ENCODE results near the gene MAZ.

The MAZ gene

DNA sequence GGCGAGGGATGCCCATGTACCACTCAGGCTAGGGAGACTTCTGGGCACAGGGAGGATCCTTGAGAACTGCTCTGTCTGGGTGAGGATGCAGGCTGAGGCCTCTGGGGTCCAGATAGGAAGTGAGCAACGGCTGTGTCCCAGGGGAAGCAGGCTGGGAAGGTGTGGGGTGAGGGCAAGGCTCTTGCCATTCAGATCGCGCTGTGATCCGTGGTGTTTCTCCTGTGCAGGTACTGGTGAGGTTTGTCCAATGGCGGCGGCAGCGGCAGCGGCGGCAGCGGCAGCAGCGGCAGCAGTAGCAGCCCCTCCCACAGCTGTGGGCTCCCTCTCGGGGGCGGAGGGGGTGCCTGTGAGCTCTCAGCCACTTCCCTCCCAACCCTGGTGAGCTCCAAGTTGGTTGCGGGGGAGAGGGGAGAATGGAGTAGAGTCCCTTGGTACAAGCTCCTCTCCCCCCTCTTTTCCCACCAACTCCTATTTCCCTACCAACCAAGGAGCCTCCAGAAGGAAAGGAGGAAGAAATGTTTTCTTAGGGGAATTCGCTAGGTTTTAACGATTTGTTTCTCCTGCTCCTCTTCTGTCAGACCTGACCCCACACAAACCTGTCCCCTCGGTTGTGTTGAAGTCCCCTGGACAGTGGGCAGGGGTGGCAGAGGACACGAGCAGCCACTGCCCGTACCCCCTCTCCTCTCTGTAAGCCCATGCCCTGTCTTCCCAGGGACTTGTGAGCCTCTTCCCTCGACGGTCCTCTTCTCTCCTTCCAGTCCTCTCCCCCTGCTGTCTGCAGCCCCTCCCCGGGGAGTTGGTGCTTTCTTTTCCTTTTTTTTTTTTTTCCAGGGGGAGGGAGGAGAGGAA is 3.7 kb downstream of the MAZ start:
- no peak for DNase-seq

DNA sequence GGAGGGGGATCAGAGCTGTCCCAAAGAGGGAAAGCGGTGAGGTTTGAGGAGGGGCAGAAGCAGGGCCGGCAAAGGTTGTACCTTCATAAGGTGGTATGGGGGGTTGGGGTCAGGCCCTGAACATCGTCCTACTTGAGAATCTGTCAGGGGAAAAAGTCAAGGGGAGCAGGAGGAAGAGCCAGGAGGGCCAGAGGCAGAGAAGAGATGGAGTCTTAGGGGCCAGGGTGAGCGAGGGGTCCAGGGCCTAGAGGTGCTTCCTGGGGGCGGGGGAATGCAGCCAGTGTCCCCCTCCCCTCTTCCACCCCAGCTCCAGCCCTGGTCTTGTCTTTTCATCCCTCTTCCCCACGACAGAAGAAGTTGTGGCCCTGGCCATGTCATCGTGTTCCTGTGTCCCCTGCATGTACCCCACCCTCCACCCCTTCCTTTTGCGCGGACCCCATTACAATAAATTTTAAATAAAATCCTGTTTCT is 4.4 kb downstream of the MAZ start:
- no peak for DNase-seq

DNA sequence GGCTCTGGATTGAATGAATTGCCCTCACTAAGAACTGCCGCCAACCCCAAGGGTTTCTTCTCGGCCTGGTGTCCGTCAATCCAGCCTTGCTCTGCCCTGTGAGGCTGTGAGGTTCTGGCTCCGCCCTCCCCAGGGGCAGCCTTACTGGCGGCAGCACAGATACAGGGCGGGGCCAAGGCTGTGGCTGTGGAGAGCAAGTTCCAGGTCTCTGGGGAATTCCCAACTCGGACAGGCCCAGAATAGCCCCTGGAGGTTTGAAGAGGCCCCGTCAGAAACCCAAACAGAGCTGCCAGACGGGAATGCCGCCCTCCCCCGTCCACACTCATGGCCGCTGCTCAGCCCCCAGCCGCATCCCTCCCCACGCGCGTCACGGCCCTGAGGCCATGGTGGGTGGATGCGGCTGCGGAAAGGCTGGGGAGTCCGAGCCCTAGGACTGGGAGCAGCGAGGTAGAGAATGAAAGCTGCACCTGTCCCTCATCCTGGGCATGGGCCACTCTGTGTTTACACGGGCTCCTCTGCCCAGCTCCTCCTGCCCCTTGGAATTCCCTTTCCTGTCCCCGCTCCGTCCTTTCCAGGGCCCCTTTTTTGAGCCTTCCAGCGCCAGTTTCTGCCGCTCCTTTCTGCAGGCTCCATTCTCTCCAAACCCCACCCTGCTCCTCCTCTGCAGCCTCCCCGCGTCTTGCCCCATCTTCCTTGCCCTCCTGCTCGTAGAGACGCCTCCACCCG is 5.0 kb downstream of the MAZ start:
- peak; percentile 80 for DNase-seq

DNA sequence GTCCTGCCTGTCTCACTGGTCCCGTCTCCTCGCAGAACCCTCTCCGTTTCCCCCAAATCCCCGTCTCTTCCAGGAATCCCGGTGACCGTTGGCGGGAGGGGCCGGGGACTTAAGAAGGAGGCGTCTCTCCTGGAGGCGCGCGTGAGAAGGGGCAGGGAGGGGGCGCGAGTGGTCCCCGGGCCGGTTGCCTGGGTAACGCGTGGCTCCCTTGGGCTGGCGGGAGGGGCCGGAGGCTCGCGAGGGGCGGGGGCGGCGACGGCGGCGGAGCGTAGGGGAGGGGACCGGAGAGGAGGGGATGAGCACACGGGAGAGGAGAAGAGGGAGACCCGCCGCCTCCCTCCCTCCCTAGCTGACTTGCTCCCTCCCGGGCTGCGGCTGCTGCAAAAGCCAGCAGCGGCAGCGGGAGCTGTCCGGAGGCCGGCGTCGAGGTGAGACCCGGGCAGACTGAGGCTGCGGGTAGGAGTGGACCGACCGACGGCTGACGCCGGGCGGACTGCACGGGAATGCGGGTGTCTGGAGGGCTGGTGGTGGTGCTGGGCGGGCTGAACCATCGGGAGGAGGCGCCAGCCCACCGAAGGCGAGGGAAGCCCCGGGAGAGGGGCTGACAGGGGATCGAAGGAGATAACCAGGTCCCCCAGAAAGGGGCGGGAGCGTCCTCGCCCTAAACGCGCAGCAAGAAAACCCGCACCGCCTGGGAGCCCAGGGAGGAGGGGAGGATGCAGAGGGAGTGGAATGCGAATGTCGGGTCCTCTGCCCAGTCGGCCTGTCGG is 5.8 kb downstream of the MAZ start, which contains the start of gene PRRT2:
Gene PRRT2 (plus strand): TSS at position 298 of the 770 bp plus-strand sequence. CDS start 862 bp downstream, outside the sequence.
- no peak for DNase-seq

DNA sequence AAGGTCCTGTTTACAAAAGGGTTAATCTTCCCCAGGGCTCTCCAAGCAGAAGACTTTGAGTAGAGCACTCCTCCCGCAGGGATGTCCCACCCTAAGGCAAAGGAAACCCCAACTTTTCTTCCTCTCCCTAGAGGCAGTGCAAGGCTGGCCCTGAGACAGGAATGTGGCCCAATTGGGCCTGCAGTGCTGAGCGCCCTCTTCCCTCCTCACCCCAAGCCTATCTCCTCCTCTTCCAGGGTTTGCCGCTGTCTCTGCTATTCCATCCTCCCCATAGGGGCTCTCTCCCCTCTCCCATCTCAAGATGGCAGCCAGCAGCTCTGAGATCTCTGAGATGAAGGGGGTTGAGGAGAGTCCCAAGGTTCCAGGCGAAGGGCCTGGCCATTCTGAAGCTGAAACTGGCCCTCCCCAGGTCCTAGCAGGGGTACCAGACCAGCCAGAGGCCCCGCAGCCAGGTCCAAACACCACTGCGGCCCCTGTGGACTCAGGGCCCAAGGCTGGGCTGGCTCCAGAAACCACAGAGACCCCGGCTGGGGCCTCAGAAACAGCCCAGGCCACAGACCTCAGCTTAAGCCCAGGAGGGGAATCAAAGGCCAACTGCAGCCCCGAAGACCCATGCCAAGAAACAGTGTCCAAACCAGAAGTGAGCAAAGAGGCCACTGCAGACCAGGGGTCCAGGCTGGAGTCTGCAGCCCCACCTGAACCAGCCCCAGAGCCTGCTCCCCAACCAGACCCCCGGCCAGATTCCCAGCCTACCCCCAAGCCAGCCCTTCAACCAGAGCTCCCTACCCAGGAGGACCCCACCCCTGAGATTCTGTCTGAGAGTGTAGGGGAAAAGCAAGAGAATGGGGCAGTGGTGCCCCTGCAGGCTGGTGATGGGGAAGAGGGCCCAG is 6.7 kb downstream of the MAZ start:
- DNase-seq, result no peak

DNA sequence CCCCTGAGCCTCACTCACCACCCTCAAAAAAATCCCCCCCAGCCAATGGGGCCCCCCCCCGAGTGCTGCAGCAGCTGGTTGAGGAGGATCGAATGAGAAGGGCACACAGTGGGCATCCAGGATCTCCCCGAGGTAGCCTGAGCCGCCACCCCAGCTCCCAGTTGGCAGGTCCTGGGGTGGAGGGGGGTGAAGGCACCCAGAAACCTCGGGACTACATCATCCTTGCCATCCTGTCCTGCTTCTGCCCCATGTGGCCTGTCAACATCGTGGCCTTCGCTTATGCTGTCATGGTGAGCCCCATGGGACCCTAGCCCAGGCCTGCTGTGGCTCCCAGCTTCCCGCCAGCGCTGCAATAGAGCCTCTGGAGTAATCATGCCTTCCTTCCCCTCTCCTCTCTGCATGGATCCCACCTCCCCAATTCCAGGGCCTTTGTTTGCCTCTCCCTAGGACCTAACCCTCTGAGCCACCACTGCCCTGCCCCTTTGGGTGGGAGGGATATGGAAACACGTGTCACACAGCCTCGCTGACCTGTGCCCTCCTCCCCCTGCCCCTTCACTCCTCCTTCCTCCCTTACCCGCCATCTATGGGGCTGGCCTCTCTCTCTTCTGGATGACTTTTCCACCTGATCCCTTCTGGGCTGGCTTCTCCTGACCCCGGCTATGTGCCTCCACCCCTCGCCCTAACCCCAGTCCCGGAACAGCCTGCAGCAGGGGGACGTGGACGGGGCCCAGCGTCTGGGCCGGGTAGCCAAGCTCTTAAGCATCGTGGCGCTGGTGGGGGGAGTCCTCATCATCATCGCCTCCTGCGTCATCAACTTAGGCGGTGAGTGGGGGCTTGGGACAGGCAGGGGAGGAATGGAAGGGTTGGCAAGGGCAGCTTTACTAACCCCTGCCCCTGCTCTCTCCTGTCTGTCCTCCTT is 7.6 kb downstream of the MAZ start:
- no peak for DNase-seq

DNA sequence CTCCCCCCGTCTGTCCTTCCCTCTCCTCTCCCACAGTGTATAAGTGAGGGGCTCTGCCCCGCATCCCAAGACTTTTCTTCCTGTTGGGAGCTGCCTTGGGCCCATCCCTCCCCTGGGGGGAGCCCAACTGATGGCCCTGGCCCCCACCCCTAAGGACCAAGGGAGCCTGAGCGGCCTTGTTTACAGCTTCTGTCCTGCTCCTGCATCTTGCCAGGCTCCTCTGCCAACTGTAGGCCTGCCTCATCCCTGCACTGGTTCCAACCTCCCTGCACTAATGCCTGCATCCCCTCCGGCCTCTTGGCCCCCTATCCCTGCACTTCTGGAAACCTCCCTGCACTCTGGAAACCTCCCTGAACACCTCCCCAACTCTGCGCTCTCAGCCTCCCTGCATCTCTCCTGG is 8.3 kb downstream of the MAZ start:
- no peak for DNase-seq

DNA sequence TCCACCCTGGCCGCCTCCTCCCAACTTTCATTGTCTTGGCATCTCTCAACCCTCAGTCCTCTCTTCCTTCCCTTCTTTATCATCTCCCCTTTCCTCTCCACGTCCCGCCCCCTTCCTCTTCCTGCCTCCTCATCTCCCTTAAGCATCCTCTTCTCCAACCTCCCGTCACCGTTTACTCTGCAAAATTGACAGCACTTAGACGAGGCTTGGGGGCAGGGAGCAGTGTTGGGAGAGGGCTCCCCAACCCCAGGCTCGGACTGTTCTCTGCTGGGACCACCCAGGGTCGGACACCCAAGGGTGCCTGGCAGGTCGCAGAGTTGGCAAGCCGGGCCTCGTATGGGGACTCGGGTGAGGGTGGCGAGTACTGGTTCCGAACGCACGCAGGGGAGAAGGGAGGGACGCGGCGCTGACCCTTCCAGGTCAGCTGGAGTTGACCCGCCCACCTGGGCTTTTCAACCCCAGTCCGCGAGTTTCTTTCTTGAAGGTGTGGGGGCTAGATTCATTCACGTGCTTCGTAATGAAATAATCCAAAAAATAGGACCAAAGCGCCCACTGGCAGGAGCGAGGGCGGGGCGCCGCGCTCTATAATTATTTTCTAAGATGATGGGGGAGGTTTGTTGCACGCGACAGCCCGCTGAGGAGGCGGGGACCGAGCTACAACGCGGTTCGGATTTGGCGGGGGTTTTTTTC is 8.8 kb downstream of the MAZ start:
- DNase-seq, result no peak

DNA sequence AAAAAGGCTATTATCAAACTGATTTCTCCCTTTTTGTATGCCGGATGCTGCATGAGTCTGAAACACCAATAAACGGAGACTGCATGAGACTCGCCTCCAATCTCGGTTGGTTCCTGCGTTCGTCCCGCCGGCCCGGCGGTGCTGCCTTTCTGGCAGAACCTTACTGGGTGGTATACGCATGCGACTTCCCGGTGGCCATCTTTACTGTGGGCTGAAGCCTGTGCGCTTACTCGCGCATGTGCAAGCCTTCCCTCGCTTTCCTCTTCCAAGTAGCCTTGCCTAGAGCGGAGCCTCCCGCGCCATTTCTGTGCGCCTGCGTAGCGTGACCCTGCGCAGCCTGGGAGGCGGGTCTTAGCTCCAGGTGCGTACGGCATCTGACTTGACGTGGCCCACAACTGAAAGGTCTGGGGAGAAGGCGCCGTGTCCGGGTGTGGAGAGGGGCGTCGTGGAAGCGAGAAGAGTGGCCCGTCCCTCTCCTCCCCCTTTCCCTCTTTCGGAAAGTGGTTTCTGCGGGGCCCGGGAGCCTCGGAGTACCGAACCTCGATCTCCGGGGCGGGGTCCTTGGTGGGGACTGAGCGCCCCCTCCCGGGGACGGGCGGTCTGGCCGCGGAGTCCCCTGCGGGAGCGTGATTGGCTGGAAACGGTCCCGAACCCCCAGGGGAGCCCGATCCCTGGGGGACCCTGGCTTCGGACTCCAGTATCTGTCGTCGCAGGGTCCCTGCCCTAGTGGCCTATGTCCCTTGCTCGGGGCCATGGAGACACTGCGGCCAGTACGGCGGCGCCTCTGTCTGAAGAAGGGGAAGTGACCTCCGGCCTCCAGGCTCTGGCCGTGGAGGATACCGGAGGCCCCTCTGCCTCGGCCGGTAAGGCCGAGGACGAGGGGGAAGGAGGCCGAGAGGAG is 9.7 kb downstream of the MAZ start, which contains the start of gene PAGR1:
Gene PAGR1 (plus strand): TSS at position 360 of the 901 bp plus-strand sequence. CDS start 374 bp downstream, at position 734.
- peak; percentile 98 for DNase-seq

DNA sequence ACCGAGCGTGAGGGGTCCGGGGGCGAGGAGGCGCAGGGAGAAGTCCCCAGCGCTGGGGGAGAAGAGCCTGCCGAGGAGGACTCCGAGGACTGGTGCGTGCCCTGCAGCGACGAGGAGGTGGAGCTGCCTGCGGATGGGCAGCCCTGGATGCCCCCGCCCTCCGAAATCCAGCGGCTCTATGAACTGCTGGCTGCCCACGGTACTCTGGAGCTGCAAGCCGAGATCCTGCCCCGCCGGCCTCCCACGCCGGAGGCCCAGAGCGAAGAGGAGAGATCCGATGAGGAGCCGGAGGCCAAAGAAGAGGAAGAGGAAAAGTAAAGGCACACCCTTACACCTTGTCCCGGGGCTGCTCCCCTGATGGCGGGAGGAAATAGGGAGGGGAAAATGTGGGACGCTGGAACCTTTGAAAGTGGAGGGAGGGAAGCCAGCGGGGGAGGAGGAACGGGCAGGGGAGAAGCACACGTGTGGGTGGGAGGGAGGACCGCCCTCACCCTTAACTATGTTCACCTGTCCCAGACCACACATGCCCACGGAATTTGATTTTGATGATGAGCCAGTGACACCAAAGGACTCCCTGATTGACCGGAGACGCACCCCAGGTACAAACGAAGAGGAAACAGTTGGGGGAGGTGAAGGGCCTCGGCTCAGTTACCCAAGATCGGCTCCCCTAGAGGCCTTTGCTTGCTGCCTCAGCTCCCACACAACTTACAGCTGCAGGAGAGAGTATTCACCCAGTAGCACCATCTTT is 10.5 kb downstream of the MAZ start:
- peak; percentile 24 for DNase-seq

DNA sequence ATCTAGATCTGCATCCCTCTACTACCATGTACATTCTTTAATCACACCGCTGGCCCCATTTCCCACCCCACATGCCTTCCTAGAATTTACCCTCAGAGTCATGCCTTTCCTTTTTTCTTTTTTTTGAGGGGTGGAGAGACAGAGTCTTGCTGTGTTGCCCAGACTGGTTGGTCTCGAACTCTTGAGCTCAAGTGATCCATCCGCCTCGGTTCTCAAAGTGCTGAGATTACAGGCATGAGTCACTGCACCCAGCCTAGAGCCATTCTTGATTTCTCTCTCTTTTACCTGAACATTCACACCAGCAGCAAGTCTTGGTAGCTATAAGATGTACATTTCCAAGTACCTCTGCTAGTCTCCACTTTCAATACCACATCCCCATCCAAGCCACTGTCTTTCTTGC is 11.8 kb downstream of the MAZ start:
- no peak for DNase-seq

DNA sequence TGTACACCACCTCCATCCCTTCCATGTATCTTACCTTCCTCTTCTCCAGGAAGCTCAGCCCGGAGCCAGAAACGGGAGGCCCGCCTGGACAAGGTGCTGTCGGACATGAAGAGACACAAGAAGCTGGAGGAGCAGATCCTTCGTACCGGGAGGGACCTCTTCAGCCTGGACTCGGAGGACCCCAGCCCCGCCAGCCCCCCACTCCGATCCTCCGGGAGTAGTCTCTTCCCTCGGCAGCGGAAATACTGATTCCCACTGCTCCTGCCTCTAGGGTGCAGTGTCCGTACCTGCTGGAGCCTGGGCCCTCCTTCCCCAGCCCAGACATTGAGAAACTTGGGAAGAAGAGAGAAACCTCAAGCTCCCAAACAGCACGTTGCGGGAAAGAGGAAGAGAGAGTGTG is 13.2 kb downstream of the MAZ start:
- DNase-seq, result no peak

DNA sequence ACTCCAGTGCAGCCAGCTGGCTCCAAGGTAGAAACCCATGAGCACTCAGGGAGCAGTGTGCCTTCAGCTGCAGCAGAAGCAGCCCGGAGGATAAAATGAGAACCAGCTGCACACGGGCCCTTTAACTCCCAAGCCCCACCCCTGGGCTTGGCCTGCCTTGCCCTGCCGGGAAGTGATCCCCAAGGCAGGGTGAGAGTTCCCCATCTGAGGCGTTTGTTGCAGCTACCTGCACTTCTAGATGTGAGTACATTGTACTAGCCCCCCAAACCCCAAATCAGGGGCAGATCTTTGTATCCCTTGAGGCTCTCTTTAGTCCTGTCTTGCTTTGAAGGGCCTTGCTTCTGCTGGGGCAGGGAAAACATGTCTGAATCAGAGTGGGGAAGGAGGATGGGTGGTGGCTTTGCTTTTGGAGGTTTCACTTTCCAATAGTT is 14.0 kb downstream of the MAZ start, which contains the start of gene MVP:
Gene MVP (plus strand): TSS at position 192 of the 431 bp plus-strand sequence. CDS start 10,088 bp downstream, outside the sequence.
- DNase-seq, result peak; percentile 19

DNA sequence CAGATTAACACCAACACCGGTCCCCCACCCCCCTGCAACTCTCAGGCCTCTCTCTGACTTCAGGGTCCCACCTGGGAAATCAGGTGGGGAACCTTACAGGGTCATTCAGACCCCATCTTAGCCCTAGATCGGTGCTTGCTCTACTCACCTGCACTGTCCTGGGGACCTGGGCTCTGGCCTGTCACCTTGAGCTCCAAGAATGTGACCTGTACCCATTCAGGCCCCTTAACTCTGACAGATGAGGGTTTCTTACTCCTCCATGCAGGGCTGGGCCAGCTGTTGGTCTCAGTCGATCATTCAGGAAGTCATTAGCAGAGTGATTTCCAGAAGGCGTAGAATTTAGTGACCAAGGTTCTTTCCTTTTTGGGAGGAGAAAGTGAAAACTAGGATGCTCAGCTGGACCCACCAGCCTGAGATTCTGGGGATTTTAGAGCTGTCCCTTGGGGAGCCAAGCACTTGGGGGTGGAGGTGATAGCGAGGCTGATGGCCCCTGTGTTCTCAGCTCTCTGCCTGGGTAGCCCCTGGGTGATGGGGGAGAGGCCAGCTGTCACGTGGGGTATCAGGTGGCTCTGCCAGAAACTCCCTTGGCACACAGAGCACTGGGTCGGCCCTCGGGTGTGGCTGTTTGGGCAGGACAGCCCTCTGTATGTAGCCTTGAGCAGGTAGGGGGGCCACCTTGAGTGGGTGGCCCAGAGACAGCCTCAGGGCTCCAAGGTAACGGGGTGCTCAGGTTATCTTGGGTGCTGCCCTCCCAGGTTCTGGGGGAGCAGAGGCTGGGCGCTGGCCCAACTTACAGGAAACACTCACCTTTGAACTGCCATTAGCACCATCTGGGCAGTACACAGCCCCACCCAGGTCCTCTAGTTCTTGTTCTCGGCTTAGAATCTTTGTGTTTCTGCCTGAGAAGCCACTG is 14.7 kb downstream of the MAZ start:
- no peak for DNase-seq

DNA sequence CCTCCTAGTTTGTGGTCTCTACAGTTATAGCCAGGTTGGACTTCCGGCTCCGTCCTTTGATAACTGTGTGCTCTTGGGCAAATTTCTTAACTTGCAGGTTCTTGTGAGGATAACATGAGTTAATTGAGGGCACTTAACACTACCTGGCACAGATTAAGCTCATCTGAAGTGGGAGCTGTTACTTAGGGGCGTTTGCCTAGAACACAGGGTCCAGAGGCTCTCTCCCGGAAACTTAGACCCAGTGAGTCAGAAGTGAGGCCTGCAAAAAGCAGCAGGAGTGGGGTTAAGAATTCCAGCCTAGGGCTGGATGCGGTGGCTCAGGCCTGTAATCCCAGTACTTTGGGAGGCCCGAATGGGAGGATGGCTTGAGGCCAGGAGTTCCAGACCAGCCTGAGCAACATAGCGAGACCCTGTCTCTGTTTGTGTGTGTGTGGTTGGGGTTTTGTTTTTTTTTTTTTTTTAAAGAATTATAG is 15.3 kb downstream of the MAZ start:
- no peak for DNase-seq

DNA sequence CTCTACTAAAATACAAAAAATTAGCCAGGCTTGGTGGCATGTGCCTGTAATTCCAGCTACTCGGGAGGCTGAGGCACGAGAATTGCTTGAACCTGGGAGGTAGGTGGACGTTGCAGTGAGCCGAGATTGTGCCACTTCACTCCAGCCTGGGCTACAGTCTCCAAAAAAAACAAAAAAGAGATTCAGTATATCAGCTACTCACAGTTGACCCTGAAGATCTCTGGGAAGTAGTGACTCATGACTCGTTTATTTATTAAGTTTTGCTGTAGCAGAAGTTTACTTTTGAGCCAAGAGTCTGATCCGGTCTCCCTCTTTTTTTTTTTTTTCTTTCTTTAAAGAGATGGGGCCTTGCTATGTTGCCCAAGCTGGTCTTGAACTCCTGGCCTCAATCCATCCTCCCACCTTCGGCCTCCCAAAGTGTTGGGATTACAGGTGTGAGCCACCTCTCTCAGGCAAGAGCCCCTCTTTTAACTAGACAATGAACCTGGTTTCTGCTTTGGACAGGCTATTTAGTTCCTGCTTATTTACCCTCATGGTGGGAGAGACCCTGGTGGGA is 18.3 kb downstream of the MAZ start:
- DNase-seq, result no peak

All from NCI-H2029 (cell line).